ENCODE results near the gene TMEM254.
"Not testable (repeated sequence)": the region's sequence is repeated elsewhere in the genome, so short reads cannot be mapped to it uniquely, and the experiment has no call there.

TMEM254 gene

GRCh38 chr10:80133687-80134086 lies 55.2 kb downstream of the TMEM254 start:
- DNase-seq, result not testable (repeated sequence)

GRCh38 chr10:80136134-80136571 lies 57.7 kb downstream of the TMEM254 start:
- no peak for DNase-seq

- DNase-seq, result no peak
Observed at GRCh38 chr10:80137031-80137862, 58.8 kb downstream of the TMEM254 start.

- no peak for DNase-seq
Observed at GRCh38 chr10:80137920-80138319, 59.5 kb downstream of the TMEM254 start.

GRCh38 chr10:80139265-80139664 lies 60.8 kb downstream of the TMEM254 start:
- DNase-seq, result no peak

- no peak for DNase-seq
Observed at GRCh38 chr10:80140251-80140650, 61.8 kb downstream of the TMEM254 start.

- no peak for DNase-seq
Observed at GRCh38 chr10:80141696-80142460, 63.4 kb downstream of the TMEM254 start.

Measured in CD4-positive, alpha-beta T cell treated with Interferon alpha-2 for 1 hour (primary cell).